Mesothelial cell of epicardium (in vitro differentiated cells): ENCODE results near the gene PPP2R5B. TPM values are rescaled to one million over a fixed set of nuclear protein-coding genes. Genes with fewer than 3 reads are reported as not detected.

Experiments
- DNase-seq, 2 experiments: peaks; one replicate each; pipeline ENCODE4 v3.0.0; 2021; ENCODE audit warnings: low spot score in 2 of 2; ENCODE audit not compliant: unreplicated experiment in 2 of 2
- H3K27ac Mint-ChIP-seq: 2 replicates; pipeline ENCODE4 v1.8.0; 2021; ENCODE audit warnings: mixed read lengths
- H3K27me3 Mint-ChIP-seq: 2 replicates; pipeline ENCODE4 v1.8.0; 2021; ENCODE audit warnings: low read depth, mixed read lengths
- H3K36me3 Mint-ChIP-seq: 2 replicates; pipeline ENCODE4 v1.8.0; 2021; ENCODE audit warnings: mixed read lengths
- H3K4me1 Mint-ChIP-seq: 2 replicates; pipeline ENCODE4 v1.8.0; 2021; ENCODE audit warnings: mixed read lengths
- H3K4me3 Mint-ChIP-seq: 2 replicates; pipeline ENCODE4 v1.8.0; 2021; ENCODE audit warnings: mild to moderate bottlenecking, moderate library complexity, mixed read lengths
- H3K9me3 Mint-ChIP-seq: 2 replicates; pipeline ENCODE4 v1.8.0; 2021; ENCODE audit warnings: mixed read lengths
- CTCF ChIP-seq: fragments of 200-600 bp; sonication (generic); IDR thresholded peaks from one replicate; pipeline ENCODE4 v1.5.0; 2021; ENCODE audit warnings: antibody characterized with exemption; ENCODE audit not compliant: unreplicated experiment
- total RNA-seq: library from RNA; stranded (reverse); gene quantifications from 3 replicates; pipeline ENCODE4 v1.2.1, GENCODE V29; 2021

PPP2R5B gene
- total RNA-seq, 1 donor from 2014 or later: 13.5 TPM

DNA sequence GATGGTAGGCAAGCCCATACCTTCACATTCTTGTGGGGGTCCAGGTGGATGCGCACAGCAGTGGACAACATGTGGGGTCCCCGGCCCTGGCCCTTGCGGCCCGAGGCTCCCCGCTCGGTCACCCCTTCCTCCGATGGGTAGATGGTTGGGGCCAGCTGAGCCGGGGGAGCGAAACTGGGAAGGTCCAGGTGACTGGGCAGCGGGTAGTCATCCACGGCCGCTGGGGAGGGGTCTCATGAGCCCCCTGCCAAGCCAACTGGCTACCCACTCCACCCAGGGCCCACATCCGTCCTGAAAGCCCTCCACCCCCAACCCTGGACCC, 18.2 kb upstream of the PPP2R5B start:
- Mint-ChIP-seq H3K27me3 (no peaks in the 10 kb centered on the region), H3K36me3 (peaks cover 27% of the 10 kb centered on the region), H3K9me3 (no peaks in the 10 kb centered on the region), H3K27ac (no peak overlapping the region), H3K4me1 (no peaks in the 10 kb centered on the region), H3K4me3 (no peak overlapping the region)
- no peak for TF ChIP-seq CTCF
- no peak for DNase-seq

DNA sequence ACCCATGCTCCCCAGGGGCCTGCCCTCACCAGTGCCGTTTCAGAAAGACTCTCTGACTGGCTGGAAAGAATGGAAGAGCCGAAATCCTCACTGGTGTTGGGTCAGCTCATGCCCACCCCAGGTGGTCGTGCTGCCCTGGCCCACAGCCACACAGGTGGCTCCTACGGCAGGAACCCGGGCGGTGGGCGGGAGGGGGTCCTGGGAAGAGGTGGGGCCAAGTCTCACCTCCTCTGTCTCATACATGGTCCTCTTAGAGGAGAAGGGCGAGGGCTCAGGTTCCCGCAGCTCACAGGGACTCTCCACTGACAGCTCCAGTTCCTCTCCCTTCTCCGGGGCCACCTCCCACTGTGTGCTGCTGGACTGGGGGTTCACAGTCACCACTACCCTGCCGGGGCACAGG, 15.7 kb upstream of the PPP2R5B start:
- H3K36me3 Mint-ChIP-seq: peaks cover 31% of the 10 kb centered on the region
- H3K27ac Mint-ChIP-seq: no peak overlapping the region
- H3K4me3 Mint-ChIP-seq: no peak overlapping the region
- DNase-seq: no peak
- H3K9me3 Mint-ChIP-seq: no peaks in the 10 kb centered on the region
- no peak for TF ChIP-seq CTCF
- H3K4me1 Mint-ChIP-seq: no peaks in the 10 kb centered on the region
- no peaks in the 10 kb centered on the region for H3K27me3 Mint-ChIP-seq

- Mint-ChIP-seq H3K36me3 (peaks cover 29% of the 10 kb centered on the region), H3K4me1 (no peaks in the 10 kb centered on the region), H3K27me3 (no peaks in the 10 kb centered on the region), H3K4me3 (no peak overlapping the region), H3K9me3 (no peaks in the 10 kb centered on the region), H3K27ac (no peak overlapping the region)
- no peak for TF ChIP-seq CTCF
- DNase-seq: no peak
These were observed 14.7 kb upstream of the PPP2R5B start for GRCh38 chr11:64909653-64910343.

DNA sequence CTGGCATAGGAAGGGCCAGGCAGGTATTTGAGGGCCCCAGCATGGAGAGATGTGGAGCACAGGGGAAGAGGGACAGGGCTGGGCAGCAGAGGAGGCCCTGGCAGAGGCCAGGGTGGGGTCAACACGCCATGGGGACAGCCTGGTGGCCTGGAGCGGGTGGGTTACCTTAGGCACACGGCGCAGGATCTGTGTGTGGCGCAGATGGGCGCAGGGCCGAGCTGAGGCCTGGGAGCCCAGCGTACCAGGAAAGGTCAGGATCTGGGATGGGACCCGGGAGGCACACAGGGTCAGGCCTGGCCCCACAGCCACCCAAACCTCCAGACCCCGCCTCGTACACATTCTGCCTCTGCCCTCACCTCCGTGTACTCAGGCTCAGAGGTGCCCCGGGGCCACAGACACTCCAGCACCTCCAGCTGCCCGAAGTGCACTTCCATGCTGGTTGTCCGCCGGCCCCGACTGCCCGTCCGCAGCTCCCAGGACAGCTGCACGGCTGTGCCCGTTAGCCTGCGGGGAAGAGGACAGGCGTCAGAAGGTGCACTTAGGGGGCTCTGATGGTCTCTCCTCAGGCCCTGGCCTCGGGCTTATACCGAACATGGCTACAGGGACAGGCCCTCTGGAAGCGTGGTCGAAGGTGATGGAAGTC, 13.9 kb upstream of the PPP2R5B start:
- DNase-seq: no peak
- Mint-ChIP-seq H3K4me1 (peaks cover 3% of the 10 kb centered on the region), H3K4me3 (no peak overlapping the region), H3K27me3 (no peaks in the 10 kb centered on the region), H3K36me3 (peaks cover 22% of the 10 kb centered on the region), H3K9me3 (no peaks in the 10 kb centered on the region), H3K27ac (no peak overlapping the region)
- no peak for TF ChIP-seq CTCF

DNA sequence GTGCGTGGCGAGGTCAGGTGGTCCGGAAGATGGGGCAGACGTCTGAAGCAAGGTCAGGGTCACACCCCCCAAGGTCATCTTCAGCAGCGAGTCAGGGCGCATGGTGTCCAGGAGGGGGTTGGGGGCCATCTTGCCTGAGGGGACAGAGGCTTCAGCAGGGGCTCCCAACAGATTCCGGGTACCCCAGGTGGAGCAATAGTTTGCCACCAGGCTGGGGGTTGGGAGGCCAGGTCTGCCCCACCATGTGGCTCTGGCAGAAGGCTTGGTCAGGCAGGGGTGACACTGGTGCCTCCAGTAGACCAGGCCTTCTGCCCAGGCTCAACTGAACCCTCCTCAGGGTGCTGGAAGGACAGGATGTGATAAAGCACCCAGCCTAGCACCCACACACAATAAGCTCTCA, 13.3 kb upstream of the PPP2R5B start:
- no peak overlapping the region for H3K27ac Mint-ChIP-seq
- H3K4me1 Mint-ChIP-seq: peaks cover 8% of the 10 kb centered on the region
- no peaks in the 10 kb centered on the region for H3K27me3 Mint-ChIP-seq
- H3K9me3 Mint-ChIP-seq: no peaks in the 10 kb centered on the region
- H3K36me3 Mint-ChIP-seq: peaks cover 22% of the 10 kb centered on the region
- no peak for DNase-seq
- no peak overlapping the region for H3K4me3 Mint-ChIP-seq
- no peak for TF ChIP-seq CTCF
